HG03354 (cell line): Measurements from ENCODE around the gene HERC3.
"Not testable (repeated sequence)": the region's sequence is repeated elsewhere in the genome, so short reads cannot be mapped to it uniquely, and the experiment has no call there.

Experiments
- ATAC-seq: cut with Tn5 transposase; IDR thresholded peaks from one replicate; pipeline ENCODE4 v1.9.1; 2021; ENCODE audit warnings: mild to moderate bottlenecking; ENCODE audit not compliant: unreplicated experiment, poor library complexity, severe bottlenecking

HERC3 gene

DNA sequence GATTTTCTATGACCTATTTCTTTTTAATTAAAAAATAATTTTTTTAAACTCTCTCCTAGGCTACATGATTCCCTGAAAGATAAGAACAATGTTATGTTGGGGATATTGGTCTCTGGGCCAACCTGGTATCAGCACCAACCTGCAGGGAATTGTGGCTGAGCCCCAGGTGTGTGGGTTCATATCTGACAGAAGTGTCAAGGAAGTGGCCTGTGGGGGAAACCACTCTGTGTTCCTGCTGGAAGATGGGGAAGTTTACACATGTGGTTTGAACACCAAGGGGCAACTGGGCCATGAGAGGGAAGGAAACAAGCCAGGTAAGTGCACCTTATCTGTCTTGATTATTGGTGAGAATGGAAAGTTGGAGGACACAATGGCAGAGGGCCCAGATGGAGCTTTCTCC, 13.5 kb downstream of the HERC3 start:
- ATAC-seq, result no peak

DNA sequence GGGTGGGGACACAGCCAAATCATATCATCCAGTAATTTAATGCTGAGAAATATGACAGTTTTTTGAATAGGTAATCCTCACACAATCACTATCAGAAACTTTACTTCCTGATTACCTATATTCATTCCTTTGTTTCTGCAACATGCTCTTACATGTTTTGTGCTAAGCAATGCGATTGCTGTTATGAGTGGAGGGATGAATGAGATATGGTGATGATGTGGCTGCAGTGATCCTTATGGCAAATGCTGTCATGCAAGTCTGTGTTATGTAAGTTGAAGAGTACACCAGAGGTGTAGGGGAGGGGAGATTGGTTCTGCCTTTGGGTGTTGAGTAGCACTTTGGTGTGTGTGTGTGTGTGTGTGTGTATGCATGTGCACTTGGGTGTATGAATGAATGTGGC, 14.6 kb downstream of the HERC3 start:
- ATAC-seq, result no peak

DNA sequence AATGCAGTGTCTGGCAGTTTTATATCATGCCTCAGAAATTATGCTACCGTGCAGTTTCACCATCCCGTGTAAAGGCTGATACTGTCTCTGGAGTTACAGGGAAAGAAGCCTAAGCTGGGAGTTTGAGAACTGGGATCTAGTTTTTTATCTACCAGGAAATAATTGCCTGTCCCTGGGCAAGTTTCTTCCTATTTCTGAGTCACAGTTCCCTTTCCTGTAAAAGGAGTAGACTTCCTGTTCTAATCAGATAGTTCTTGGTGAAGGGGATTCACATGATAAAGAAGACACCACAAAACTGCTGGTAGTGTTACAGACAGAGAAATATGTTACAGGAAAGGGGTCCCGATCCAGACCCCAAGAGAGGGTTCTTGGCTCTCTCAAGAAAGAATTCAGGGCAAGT, 17.1 kb downstream of the HERC3 start:
- no peak for ATAC-seq

DNA sequence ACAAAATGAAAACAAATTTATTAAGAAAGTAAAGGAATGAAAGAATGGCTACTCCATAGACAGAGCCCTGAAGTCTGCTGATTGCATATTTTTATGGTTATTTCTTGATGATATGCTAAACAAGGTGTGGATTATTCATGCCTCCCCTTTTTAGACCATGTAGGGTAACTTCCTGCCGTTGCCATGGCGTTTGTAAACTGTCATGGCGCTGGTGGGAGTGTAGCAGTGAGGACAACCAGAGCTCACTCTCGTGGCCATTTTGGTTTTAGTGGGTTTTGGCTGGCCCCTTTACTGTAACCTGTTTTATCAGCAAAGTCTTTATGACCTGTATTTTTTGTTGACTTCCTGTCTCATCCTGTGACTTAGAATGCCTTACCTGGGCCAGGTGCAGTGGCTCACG, 17.5 kb downstream of the HERC3 start:
- not testable (repeated sequence) for ATAC-seq

DNA sequence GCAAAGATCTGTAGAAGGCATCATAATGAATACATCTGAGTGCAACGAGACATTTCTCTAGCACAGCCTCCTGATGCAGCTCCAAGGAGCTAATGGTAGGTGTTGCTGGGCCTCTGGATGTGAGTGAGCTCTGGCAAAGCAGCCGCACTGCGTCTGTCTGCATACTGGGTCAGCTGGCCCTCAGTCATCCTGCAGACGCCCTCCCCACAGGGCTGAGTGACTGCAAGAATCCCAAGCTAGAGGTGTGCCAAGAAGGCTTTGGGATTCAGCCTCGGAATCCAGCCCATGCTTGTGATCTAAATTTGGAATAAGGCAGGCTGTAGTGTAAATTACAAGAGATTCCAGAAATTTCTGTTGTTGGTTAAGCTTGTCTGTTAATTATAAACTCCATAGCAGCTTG, 18.5 kb downstream of the HERC3 start:
- ATAC-seq, result no peak

DNA sequence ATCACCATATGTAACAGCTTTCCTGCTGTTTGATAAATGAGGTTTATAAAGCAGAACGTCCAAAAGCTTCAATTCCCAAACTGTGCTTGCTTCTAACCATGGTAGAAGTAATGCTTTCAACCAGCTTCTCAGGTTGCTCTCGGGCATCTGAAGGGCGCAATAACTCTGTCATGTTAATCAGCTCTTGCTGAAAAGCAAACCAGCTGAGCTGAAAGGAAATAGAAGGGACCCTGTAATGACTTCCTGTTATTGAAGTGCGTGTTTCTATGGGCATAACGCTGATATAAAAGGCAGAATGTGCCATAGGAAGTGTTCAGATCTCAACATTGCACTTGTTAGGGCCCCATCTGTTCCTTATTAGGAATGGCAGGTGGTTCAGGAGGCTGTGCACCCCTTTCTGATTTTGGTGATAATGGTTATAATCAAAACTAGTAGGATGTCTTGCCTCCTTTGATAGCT, 21.2 kb downstream of the HERC3 start:
- peak; percentile 77 for ATAC-seq

DNA sequence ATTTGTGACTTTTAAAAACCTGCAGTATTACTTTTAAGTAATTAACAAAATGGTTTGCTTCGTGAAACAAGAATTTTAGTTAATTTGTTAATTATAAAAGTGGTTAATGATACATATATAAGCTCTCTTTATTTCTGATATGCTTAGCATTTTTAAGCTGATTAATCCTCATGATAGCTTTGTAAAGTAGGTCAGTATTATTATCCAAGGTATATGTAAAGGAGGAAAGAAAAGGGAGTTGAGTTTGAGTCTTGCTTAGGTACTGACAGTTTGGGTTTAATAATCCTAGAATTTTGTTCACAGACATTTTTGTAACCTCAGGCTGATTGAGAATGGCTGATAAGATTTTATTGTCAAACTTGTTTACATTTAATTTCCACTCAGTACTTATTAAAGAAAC, 21.8 kb downstream of the HERC3 start:
- no peak for ATAC-seq

DNA sequence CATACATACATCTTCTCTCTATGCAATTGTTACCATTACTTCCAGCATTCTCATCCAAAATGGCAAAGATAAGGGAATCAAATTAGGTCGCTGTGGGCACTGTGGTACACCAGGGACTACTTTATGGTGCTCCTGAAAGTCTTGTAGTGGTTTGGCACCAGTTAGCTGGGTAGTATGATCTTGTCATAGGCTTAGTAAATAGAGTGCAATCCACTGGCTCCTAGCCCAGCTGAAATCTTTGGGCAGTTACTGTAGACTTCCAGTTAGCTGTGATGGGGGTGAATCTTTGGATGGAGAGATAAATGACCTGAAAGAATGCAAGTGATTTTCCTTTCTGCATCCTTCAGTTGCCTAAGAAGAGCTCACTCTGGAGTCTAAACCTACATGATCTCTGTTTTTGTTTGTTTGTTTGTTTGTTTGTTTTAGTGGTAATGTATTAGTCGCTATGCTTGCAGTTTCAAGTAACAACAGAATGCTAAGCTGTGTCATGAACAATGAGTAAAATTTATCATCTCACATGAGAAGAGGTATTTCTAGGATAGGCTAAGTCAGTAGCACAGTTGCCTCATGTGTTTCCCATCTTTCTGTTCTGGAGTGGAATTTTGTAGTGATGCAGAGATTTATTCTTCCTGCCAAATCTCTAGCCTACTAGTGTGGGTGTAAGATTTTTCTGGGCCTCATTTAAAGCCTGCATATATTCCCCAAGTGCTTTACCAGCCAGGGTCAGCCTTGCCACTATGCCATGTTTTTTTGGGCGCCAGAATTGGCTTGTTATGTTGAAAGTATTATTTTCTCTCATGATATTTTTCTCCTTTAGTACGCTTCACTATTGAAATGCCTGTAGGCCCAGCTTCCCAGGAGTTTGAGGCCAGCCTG, 24.2 kb downstream of the HERC3 start:
- no peak for ATAC-seq

DNA sequence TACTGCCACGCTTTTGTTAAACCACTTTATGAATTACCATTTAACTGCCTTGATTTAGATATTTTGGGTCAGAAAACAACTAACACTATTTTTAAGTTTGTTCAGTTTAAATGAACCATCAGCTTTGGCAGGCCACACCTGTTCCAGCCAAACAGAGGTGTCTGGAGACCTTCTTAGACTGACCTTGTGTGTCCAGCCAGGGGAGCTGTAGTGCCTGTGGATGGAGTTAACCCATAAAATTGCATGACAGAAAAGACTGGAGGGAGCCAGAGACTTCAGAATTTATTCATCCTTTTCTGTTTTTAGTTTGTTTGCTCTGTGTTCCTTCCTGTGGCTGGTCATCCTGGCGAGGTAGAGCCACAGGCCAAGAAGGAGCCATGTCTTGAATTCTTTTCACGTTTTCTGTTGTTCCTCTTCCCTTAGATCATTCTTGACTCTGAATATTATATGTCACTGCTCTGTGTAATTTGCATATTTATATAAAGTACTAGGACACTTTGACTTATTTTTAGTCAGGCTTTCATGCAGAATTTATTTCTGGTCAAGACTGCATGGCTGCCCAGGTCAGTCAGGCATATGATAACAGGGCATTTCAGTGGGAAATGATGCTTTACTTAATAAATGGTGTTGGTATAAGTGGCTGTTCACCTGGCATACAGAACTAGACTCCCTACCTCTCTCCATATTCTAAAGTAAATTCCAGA, 26.7 kb downstream of the HERC3 start:
- ATAC-seq, result no peak

DNA sequence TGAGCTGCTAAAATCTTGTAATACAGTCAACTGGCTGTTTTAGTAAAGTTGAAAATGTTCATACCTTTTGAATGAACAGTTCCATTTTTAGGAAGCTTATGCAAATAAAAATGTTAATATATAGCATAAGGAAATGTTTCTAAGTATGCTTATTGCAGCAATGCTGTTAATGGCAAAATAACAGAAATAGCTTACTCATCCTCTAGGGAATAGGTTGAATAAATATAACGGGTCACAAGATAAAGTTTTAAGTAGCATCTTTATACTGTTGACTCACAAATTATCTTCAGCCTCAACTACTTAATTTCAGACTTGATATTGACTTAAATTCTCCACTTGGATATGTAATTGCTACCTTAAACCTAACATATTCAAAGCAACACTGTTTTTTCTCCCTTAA, 27.7 kb downstream of the HERC3 start:
- no peak for ATAC-seq

DNA sequence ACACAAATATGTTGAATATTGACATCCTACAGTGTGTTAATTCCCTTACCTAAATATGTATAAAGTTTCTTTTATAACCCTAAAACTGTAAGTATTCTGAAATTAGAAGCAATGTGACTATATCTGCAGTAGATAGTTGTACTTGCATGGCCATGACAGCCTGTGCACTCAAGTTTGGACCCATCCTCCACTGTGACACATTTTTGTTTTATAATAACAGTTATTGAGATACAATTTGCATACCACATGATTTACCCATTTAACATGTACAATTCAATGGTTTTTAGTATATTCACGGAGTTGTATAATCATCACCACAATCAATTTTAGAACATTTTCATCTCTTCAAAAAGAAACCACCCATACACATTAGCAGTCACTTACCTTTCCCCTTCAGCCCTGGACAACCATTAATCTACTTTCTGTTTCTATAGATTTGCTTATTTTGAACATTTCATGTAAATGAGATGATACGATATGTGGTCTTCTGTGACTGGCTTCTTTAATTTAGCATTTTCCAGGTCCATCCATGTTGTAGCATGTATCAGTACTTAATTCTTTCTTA, 29.6 kb downstream of the HERC3 start:
- ATAC-seq, result peak; percentile 69

DNA sequence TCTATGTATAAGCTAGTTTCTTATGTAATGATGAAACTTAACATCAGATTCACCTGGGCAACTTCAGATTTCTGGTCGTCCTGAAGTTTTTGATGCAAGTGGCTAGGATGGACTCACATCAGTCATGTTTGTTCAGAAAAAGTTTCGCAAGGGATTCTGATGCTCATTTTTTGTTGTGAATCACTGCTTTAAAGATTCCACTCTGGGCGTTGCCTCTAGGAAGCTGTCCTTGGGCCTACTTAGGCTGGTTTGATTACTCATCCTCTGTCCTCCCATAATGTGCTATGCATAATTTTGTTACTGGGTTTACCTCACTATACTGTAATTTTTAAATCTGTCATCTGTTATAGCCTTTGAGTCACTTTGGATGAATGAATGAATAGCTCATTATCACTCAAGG, 30.8 kb downstream of the HERC3 start:
- no peak for ATAC-seq

DNA sequence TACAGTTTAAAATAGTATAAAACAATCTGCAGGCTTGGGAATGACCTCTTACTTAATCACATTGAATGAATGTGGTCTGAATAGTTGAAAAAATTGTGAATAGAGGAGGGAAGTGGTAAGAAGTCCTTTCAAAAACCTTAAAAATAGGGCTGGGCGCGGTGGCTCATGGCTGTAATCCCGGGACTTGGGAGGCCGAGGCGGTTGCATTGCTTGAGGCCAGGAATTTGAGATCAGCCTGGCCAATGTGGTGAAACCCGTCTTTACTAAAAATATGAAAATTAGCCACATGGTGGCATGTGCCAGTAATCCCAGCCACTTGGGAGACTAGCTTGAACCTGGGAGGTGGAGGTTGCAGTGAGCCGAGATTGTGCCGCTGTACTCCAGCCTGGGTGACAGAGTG, 36.5 kb downstream of the HERC3 start:
- no peak for ATAC-seq

DNA sequence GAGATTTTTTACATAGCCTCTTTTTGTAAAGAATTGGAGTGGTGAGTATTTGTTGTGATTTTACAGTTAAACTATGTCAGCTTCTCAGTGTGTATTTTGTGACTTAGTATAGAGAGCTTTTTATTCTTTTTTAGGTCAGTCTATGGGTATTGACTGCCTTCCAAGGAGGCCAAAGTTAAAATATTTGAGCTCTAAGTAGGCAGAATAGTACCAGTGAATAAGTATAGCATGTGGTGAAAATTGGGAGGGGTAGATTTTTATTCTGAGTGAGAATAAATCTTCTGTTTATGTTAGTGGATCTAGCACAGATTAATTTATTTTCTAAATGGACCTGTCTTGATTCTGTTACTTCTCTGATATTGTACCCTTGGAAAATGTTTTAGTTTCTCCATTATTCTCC, 37.5 kb downstream of the HERC3 start:
- ATAC-seq, result no peak

DNA sequence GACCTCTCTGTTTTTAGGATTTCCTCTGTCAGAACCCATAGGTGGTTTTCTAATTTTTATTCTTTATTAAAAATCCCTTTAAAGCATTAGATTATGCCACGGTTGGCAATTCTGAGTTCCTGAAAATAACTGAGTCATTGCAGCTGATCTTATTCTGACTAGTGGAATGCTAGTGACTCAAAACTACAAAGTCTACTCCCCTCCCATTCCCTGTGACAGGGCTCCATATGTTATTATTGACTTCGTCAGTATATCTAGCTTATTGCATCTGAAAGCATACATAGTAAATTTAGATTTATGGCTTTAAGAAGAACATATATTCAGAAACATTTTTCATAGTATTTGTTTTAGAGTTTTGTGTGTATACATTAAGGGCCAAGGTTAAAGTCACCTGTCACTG, 38.5 kb downstream of the HERC3 start:
- no peak for ATAC-seq

DNA sequence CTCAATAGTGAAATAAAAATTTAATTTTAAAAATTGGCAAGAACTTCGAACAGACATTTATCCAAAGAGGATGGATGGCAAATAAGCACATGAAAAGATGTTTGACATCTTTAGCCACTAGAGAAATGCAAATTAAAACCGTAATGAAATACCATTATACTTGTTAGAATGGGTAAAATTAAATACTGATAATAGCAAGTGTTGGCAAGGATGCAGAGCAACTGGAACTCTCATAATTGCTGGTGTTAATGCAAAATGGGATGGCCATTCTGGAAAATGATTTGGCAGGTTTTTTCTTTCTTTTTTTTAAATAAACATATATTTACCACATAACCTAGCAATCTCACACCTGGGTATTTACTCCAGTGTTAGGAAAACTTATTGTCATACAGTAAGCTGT, 51.7 kb downstream of the HERC3 start:
- no peak for ATAC-seq

DNA sequence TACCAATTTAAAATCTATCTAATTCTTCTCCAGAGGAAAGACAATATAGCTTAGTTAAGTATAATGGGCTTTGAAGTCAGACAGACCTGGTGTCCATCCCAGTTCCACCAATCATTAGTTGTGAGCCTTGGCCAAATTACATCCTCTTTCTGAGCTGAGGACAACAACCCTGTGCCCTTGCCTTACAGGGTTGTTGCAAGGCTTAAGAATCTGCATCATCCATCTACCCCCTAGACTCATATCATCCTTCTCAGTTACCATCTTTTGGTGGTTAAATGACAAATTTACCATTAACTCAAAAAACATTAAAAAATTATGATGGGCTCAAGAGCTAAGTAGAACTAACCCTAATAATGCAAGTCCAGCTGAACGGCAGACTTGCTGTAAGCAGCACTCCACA, 53.7 kb downstream of the HERC3 start:
- ATAC-seq, result no peak

DNA sequence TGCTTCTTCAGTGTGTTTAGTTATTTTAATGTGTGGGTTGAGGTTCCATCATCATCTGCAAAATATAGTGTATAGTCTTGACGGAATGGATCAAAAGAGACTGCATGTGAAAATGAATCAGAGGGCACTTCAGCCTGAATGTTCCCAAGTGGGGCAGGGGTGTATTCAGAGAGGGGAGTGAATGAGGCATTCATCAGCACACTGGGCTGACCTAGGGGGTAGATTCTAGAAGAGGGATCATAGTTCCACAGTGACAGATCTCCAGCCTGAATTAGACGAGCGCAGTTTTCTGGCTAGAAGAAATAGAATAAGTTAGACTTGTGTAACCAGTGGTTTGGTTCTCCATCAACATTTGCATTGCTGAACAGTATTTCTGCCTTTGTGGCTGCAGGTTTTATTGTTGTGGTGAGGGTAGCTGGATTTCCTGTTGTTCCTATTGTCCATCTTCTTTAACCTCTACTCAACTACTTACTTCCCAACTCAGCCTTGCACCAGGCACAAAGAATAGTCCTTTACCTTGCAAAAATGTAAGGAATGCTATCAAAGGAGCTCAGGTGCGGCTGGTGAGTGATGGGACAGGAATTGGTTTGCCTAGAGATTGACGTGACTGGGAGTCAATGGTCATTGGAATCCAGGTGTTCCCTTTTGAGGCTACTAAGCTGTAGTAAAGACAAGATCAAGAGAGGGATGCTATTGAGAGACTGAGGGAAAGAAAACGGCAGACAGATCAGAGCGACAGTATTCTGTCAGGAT, 54.4 kb downstream of the HERC3 start:
- ATAC-seq, result no peak

DNA sequence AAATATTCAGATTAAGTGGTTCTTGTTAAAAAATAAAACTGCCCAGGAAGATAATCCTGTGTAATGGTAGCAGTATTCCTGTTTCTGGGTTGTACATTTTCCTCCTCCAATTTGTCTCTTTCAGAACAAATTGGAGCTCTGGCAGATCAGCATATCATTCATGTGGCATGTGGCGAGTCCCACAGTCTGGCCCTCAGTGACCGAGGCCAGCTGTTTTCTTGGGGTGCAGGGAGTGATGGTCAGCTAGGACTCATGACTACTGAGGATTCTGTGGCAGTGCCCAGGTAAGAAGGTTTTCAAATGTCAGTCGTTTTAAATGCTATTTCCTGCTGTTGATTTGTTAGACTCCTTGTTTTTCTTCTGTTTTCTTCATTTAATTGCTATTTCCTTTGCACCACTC, 57.4 kb downstream of the HERC3 start:
- no peak for ATAC-seq

DNA sequence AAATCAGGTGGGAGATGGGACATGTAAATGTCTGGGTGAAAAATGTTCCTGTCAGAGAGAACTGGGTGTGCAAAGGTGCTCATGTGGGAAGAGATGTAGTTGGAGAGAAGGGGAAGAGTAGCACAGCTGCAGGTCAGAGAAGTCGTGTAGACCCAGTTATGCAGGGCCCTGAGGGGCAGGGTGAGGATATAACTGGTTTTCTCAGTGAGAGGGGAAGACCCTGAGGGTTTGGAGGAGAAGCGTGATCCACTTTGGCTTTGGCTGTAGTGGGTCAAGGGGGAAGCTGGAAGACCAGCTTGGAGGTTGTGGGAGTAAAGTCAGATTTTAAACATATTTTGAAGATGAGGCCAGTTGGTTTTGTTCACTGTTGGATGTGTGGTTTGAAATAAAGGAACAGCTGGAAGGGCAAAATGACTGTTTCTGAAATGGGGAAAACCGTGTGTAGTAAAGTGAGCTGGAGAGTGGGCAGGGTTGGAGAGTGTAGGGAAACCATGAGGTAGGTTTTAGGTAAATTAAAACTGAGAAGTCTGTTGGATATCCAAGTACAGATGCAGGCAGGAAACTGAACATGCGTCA, 61.2 kb downstream of the HERC3 start:
- ATAC-seq, result no peak
